ENCODE results near the gene MZB1. TPM values are rescaled to one million over a fixed set of nuclear protein-coding genes. Genes with fewer than 3 reads are reported as not detected.

MZB1 gene
- total and polyA plus RNA-seq, 2 of the 13 experiments (the other 11 are each of a cell fraction or from before 2014, with no cell fraction given), result 0.31 to 0.40 TPM

- 0 out of 2 replicates have a peak, but pooled peaks have one; percentile 25 for TF ChIP-seq REPIN1 (CRISPR knock-in tag; IDR thresholded peaks at IDR 0.05; ENCODE audit: borderline replicate concordance, low read depth)
- TF ChIP-seq ETV6 (CRISPR knock-in tag; conservative IDR thresholded peaks at IDR 0.05), result no peak
- TF ChIP-seq, protein P1, sequence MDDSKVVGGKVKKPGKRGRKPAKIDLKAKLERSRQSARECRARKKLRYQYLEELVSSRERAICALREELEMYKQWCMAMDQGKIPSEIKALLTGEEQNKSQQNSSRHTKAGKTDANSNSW (CRISPR knock-in tag; IDR thresholded peaks at IDR 0.05; ENCODE audit: borderline replicate concordance), result 0 out of 2 replicates have a peak, but pooled peaks have one; percentile 60
- TF ChIP-seq ZNF766 (CRISPR knock-in tag; IDR thresholded peaks at IDR 0.05; ENCODE audit: borderline replicate concordance), result no peak
- TF ChIP-seq ZNF230 (CRISPR knock-in tag; IDR thresholded peaks at IDR 0.05), result peak; percentile 11; the same call in 1 of the 2 replicates
- no peak for TF ChIP-seq ZNF790 (CRISPR knock-in tag; IDR thresholded peaks at IDR 0.05; ENCODE audit: borderline replicate concordance)
- 0 out of 2 replicates have a peak, but pooled peaks have one; percentile 40 for TF ChIP-seq TFDP2 (CRISPR knock-in tag; IDR thresholded peaks at IDR 0.05)
- 0 out of 2 replicates have a peak, but pooled peaks have one; percentile 40 for TF ChIP-seq SRF (IDR thresholded peaks at IDR 0.05; ENCODE audit: low read depth, low read length)
- TF ChIP-seq KDM2A (CRISPR knock-in tag; IDR thresholded peaks at IDR 0.05; ENCODE audit: borderline replicate concordance, low read depth), result peak; percentile 83
- no peak for TF ChIP-seq PRDM15 (CRISPR knock-in tag; IDR thresholded peaks at IDR 0.05)
- TF ChIP-seq PHF20 (CRISPR knock-in tag; IDR thresholded peaks at IDR 0.05), result peak; percentile 63
- TF ChIP-seq AGO1 (IDR thresholded peaks at IDR 0.05; ENCODE audit: low read depth, low read length, poor library complexity, severe bottlenecking), result peak; percentile 71
- no peak for TF ChIP-seq HNRNPK (IDR thresholded peaks at IDR 0.05; ENCODE audit: low read depth, low read length, poor library complexity, severe bottlenecking)
- TF ChIP-seq ZNF296 (CRISPR knock-in tag; conservative IDR thresholded peaks at IDR 0.05), result no peak
- peak; percentile 64; the same call in 1 of the 2 replicates for TF ChIP-seq ZNF710 (CRISPR knock-in tag; IDR thresholded peaks at IDR 0.05; ENCODE audit: borderline replicate concordance)
- TF ChIP-seq GLI4 (CRISPR knock-in tag; IDR thresholded peaks at IDR 0.05; ENCODE audit: borderline replicate concordance), result peak; percentile 71; the same call in 1 of the 2 replicates
- peak; percentile 75 for TF ChIP-seq YEATS4 (CRISPR knock-in tag; IDR thresholded peaks at IDR 0.05; ENCODE audit: borderline replicate concordance)
- 0 out of 2 replicates have a peak, but pooled peaks have one; percentile 44 for TF ChIP-seq CBFB (CRISPR knock-in tag; IDR thresholded peaks at IDR 0.05)
- TF ChIP-seq HDAC2 (CRISPR knock-in tag; IDR thresholded peaks at IDR 0.05), result peak; percentile 12; the same call in 1 of the 2 replicates
- peak; percentile 70 for TF ChIP-seq RBFOX2 (IDR thresholded peaks at IDR 0.05; ENCODE audit: low read depth, low read length)
- TF ChIP-seq RCOR2 (CRISPR knock-in tag; IDR thresholded peaks at IDR 0.05), result no peak
- no peak for TF ChIP-seq HNRNPL (IDR thresholded peaks at IDR 0.05; ENCODE audit: low read depth, low read length)
These were observed 14.2 kb upstream of the MZB1 start, which contains the start of gene SPATA24 (continued) for GRCh38 chr5:139403787-139404483.
